Choroid plexus epithelial cell (primary cell): ENCODE data around the gene ATXN7L1.

Source experiments
- DNase-seq: peaks from one replicate; pipeline ENCODE4 v3.0.0-alpha.2; 2010; ENCODE audit warnings: low read depth
- H3K4me3 ChIP-seq: 2 replicates; pipeline ENCODE4 v1.5.1; 2011; ENCODE audit warnings: low read depth, mild to moderate bottlenecking, control low read depth, low read length, moderate library complexity
- TF ChIP-seq, protein P1 (sequence below): conservative IDR thresholded peaks from 2 replicates; pipeline ENCODE4 v1.5.1; 2011; ENCODE audit warnings: low read depth, mild to moderate bottlenecking, control low read depth, inconsistent platforms, low read length, moderate library complexity

The ATXN7L1 gene

DNA sequence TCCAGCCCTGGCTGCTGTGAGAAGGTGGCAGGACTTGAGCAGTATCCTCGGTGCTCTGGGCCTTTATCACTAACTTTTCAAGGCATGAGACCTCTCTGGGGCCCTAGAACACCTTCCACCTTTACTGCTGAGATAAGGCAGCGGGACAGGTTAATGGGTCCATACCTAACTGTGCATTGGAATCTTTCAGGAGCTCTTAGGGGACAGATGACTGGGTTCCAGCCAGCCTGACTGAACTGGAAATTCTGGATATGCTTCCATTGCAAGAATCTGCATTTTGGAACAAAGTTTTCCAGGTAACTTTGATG is 73.0 kb downstream of the ATXN7L1 start:
- H3K4me3 ChIP-seq: no peak overlapping the region
- TF ChIP-seq, protein P1, sequence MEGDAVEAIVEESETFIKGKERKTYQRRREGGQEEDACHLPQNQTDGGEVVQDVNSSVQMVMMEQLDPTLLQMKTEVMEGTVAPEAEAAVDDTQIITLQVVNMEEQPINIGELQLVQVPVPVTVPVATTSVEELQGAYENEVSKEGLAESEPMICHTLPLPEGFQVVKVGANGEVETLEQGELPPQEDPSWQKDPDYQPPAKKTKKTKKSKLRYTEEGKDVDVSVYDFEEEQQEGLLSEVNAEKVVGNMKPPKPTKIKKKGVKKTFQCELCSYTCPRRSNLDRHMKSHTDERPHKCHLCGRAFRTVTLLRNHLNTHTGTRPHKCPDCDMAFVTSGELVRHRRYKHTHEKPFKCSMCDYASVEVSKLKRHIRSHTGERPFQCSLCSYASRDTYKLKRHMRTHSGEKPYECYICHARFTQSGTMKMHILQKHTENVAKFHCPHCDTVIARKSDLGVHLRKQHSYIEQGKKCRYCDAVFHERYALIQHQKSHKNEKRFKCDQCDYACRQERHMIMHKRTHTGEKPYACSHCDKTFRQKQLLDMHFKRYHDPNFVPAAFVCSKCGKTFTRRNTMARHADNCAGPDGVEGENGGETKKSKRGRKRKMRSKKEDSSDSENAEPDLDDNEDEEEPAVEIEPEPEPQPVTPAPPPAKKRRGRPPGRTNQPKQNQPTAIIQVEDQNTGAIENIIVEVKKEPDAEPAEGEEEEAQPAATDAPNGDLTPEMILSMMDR: no peak

DNA sequence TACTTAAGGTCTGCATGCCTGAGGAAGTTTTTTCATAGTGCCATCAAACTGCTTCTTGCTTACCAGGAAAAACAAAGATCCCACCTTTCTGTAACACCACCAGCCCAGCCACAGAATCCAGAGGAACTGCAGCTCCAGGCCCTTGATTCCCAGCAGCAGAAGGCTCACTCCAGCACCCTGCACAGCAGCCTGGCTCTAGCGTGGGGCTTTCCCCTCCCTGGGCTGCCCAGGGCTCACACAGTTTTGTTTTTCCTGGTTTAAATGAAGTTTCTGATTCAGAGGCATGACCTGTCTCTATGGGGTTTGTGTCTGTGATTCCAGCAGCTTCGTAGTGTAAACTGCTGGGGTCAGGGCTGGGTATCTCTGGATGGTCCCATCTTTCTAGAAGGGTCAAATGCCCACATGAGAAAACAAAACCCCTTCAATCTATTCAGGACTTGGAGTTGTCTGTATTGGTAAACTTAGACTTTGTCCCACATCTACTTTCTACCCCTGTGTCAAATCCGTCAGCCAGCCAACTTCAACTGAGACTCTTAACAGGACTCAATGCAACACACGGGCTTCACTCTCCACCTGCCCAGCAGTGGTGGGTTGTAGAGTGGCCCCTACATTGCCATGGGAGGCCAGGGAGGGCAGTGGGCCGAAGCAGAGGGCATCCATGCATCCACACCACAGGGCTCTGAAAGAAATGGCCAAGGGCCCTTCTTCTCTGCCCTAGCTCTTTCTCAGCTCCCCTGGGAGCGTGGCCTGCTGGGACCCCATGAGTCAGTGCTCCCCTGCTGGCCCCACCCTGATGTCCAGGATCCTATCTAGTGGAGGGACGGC is 73.6 kb downstream of the ATXN7L1 start:
- DNase-seq: peak; percentile 42
- no peak overlapping the region for H3K4me3 ChIP-seq
- TF ChIP-seq, protein P1: no peak

More for the DNA sequence above, 73.0 kb downstream of the ATXN7L1 start:
- DNase-seq: no peak

DNA sequence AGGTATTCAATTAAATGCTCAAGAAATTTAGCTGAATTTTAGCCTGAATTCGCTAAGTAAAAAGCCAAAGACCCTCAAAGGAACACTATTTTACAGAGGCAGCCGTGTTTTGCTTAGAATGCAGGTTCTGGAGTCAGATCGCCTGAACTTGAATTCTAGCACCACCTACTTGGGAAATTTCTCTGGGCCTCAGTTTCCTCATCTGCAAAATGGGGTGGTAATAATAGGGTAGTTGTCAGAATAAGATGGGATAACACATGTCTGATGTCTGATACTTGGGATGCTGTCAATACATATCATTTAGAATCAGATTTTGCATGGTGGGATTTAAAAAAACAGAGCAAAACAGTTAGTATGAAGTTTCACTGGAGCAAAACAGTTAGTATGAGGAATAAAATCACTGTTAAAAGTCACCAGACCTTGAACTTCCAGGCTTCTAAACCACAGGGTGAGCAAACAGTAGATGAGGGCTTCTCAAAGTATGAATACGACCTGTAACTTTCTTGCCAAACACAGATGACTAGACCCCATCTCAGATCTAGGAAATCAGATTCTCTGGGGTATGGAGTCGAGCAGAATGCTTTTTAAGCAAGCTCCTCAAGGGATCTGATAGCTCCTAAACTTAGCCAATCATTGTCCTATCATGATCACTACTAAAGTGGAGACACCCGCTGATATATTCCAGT is 75.4 kb downstream of the ATXN7L1 start:
- DNase-seq: no peak
- TF ChIP-seq, protein P1: no peak
- no peak overlapping the region for H3K4me3 ChIP-seq

DNA sequence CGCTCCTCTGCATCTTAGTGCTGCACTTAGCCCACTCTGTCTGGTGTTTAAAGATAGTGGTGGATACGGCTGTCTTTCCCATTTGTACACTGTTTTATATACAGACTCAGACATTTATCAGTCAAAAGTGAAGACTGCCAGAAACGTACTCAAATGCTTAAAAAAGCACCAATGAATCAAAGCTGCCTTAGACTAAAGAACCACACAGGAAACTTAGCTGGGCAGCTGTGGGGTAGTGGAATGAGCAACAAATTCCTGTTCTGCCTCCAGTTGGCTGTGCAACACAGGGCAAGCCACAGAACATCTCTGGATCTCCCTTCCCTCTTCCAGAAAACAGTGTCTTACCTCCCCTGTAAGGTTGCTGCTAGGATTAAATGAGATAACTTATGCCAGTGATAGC is 76.0 kb downstream of the ATXN7L1 start:
- peak; percentile 42 for DNase-seq
- no peak overlapping the region for H3K4me3 ChIP-seq
- TF ChIP-seq, protein P1: no peak

DNA sequence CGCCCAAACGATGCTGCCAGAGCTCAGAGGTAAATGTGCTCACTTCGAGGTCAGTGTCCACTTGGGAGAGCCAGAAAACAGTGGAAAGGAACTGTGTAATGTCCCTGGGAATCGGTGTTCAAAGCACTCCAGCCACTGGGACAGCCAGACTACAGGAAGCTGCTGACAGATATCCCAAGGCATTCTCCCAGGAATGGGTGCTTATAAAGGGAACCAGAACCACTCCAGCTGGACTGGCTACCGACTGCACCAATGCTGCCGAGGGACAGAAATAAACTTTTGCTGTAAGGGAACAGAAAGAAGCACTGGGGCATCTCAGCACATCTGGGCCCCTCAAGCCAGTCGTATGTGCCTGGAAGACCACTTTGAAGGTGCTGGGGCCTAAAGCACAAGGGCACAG is 76.7 kb downstream of the ATXN7L1 start:
- no peak overlapping the region for H3K4me3 ChIP-seq
- DNase-seq: no peak
- TF ChIP-seq, protein P1: no peak

DNA sequence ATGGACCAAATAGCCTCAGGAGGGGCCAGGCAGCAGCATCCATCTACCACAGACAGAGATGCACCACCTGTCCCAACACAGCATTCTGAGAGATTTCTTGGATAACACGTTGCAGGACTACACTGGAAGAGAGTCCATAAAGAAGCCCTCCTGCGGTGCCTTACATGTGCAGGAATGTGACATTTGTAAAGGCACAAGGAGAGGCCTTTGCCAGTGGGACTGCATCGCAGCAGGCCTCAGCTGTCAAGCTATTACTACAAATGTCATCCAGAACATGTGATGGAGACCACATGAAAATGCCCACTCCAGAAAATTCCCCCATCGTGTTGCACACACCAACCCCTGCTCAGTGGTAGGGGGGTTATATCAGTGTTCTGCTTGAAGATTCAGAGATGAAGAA is 77.4 kb downstream of the ATXN7L1 start:
- no peak overlapping the region for H3K4me3 ChIP-seq
- no peak for DNase-seq
- TF ChIP-seq, protein P1: no peak
